Small intestine (tissue), 7 donors: ENCODE measurements around the gene NCBP3. TPM values are rescaled to one million over a fixed set of nuclear protein-coding genes. Genes with fewer than 3 reads are reported as not detected.
"Not testable (repeated sequence)": the region's sequence is repeated elsewhere in the genome, so short reads cannot be mapped to it uniquely, and the experiment has no call there.

Experiments used
- DNase-seq, 2 donors: peaks; one replicate each; pipeline versions ENCODE4 v3.0.0 to v3.0.0-alpha.2; 2013
- FAIRE-seq: peaks from 2 replicates; lab custom pipeline; 2012; peaks lifted over from hg19 to GRCh38; lab: Jason Lieb, UNC
- H3K27ac ChIP-seq, 3 donors: one replicate each; pipeline ENCODE4 v1.5.1; 2013; ENCODE audit warnings: low read length in 2 of 3, mild to moderate bottlenecking in 2 of 3, control low read depth in 1 of 3, inconsistent platforms in 1 of 3, low read depth in 1 of 3, moderate library complexity in 1 of 3
- H3K27me3 ChIP-seq, 3 donors: one replicate each; pipeline ENCODE4 v1.6.1; 2013; ENCODE audit warnings: low read length in 3 of 3, inconsistent platforms in 1 of 3; ENCODE audit not compliant: control insufficient read depth in 3 of 3, insufficient read depth in 3 of 3
- H3K36me3 ChIP-seq, 3 donors: one replicate each; pipeline ENCODE4 v1.6.1; 2013; ENCODE audit warnings: low read length in 3 of 3, inconsistent platforms in 1 of 3, low read depth in 1 of 3, mild to moderate bottlenecking in 1 of 3, moderate library complexity in 1 of 3; ENCODE audit not compliant: control insufficient read depth in 3 of 3, insufficient read depth in 2 of 3
- H3K4me1 ChIP-seq, 3 donors: one replicate each; pipeline ENCODE4 v1.6.1; 2013; ENCODE audit warnings: low read length in 2 of 3, inconsistent platforms in 1 of 3, low read depth in 1 of 3, mild to moderate bottlenecking in 1 of 3, moderate library complexity in 1 of 3; ENCODE audit not compliant: control insufficient read depth in 3 of 3, insufficient read depth in 2 of 3
- H3K4me3 ChIP-seq, 3 donors: one replicate each; pipeline ENCODE4 v1.5.1; 2013; ENCODE audit warnings: low read length in 3 of 3, control low read depth in 1 of 3, inconsistent platforms in 1 of 3, low read depth in 1 of 3, mild to moderate bottlenecking in 1 of 3, moderate library complexity in 1 of 3
- H3K9me3 ChIP-seq, 2 donors: one replicate each; pipeline ENCODE4 v1.6.1; 2013; ENCODE audit warnings: low read depth in 1 of 2, low read length in 1 of 2; ENCODE audit not compliant: control insufficient read depth in 2 of 2, insufficient read depth in 1 of 2
- WGBS, 3 donors: extraction: QIAGEN DNeasy Blood & Tissue Kit; methylation state at CpG; one replicate each; pipeline ENCODE4 v1.1.7; 2013; 5-methylcytosine and 5-hydroxymethylcytosine counted together
- polyA plus RNA-seq, 4 donors: library from polyadenylated mRNA; stranded (reverse) in 3 of 4; unstranded in 1 of 4; fragments of 200-250 nt in 3 of 4; fragments of 120-200 nt in 1 of 4; gene quantifications; one replicate each; pipeline versions ENCODE4 v1.2.1 to v1.2.3, GENCODE V29; 2013
- donor health status: healthy with polysubstance abuse.
- donor health status: control.
- donor health status: control.
- donor health status: Bipolar disorder and iron deficiency.
- donor health status: healthy.

The NCBP3 gene
- polyA plus RNA-seq, 4 donors = 14.9 to 64.3 (median 21.2) TPM

DNA sequence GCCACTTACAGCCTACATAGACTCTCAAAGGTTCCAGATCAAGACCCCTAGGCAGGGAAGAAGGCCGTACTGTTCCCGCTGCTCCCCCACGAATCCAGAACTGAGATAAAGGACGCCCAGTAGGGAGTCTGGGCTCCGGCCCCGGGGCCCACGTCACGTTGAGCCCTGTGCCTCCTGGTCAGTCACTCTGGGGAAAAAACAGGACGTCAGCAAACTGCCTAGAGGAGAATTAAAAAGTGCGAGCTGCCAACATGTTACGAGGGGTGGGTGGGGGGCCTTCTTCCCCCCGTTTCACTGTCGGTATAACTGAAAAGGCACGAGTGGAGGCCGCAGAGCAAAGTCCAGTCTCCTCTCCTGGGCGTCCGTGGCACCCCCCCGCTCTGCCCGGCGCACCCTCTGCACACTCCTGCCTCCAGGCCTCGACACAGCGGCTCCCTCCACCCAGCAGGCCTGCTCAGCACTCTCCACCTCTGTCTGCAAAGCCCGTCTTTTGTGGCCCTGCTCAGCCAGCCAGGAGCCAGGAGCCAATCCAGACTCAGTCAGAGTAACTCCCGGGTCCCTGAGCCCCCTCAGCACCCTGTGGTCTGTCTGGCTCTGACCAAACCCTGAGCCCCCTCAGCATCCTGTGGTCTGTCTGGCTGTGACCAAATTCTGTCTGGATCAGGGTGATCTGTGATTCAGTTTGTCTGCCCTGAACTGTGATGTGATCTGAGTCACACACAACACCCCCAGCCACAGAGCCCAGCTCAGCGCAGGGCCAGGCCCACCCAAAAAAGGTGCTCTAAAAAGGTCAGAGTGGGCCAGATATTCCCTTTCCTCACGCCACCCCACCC is 51.3 kb downstream of the NCBP3 start:
- Histone ChIP-seq H3K27ac (peak overlapping the region; percentile 22 to 56 (median 41)), H3K36me3 (no peaks in the 10 kb centered on the region), H3K4me1 (peaks cover 0 to 11% (median 0%) of the 10 kb centered on the region in 3 donors), H3K9me3 (no peaks in the 10 kb centered on the region), H3K4me3 (no peak overlapping the region), H3K27me3 (no peaks in the 10 kb centered on the region)
- peak; percentile 36 to 81 for DNase-seq
- WGBS, 3 donors = 33 to 62% (median 34%) methylated on average over 20 to 26 of the region's 26 CpGs
- no peak for FAIRE-seq

DNA sequence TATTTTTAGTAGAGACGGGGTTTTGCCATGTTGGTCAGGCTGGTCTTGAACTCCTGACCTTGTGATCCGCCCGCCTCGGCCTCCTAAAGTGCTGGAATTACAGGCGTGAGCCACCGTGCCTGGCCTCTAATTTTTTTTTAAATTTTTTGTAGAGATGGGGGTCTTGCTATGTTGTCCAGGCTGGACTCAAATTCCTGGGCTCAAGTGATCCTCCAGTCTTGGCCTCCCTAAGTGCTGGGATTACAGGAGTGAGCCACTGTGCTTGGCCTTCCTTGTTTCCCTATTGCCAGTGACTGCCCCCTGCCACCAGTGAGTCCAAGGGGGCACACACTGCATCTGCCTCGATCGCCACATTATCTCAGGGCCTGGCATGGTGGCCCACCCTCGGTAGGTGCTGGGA is 51.9 kb downstream of the NCBP3 start:
- peak overlapping the region in 1 of 3 donors; percentile 2 for H3K27ac ChIP-seq
- FAIRE-seq = not testable (repeated sequence)

DNA sequence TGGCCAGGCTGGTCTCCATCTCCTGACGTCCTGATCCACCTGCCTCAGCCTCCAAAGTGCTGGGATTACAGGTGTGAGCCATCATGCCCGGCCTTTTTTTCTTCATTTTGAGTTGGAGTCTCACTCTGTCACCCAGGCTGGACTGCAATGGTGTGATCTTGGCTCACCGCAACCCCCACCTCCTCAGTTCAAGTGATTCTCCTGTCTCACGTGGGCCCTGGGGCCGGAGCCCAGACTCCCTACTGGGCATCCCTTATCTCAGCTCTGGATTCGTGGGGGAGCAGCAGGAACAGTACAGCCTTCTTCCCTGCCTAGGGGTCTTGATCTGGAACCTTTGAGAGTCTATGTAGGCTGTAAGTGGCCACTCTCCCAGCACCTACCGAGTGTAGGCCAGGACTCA is 52.8 kb downstream of the NCBP3 start:
- H3K27ac ChIP-seq, H3K9me3 ChIP-seq, FAIRE-seq, H3K4me3 ChIP-seq, DNase-seq, H3K27me3 ChIP-seq, H3K36me3 ChIP-seq: not testable (repeated sequence)
- peaks cover 0 to 11% (median 0%) of the 10 kb centered on the region in 3 donors for H3K4me1 ChIP-seq
- 91 to 93% (median 91%) methylated on average over 7 of the region's 7 CpGs for WGBS, 3 donors

More for the DNA sequence above, 51.9 kb downstream of the NCBP3 start:
- not testable (repeated sequence) for DNase-seq, H3K4me3 ChIP-seq, H3K9me3 ChIP-seq, H3K27me3 ChIP-seq, H3K36me3 ChIP-seq
- 86 to 94% (median 89%) methylated on average over 9 of the region's 9 CpGs for WGBS, 3 donors
- H3K4me1 ChIP-seq = peaks cover 0 to 11% (median 0%) of the 10 kb centered on the region in 3 donors

DNA sequence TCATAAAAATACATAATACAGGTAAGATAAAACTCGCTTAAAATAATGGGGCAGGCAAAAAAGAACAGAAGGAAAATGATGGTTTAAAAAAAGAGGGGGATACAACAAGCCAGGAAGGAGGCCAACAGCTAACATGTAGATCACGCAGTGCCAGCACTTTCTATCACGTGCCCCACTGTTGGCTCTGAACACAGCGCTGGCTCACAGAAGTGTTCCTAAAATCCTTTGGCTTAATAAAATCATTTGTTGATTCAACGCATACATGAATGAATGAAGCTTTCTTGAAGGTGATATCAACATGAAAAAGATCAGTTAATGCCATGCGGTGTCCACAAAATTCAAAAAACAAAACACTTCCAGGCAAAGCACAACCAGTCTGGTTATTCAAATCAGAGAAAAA is 53.6 kb downstream of the NCBP3 start:
- H3K27ac ChIP-seq = no peak overlapping the region
- FAIRE-seq (no peak), DNase-seq (no peak)
- 65 to 73% (median 73%) methylated on average over 6 of the region's 6 CpGs for WGBS, 3 donors
- H3K4me1 ChIP-seq = peaks cover 0 to 11% (median 0%) of the 10 kb centered on the region in 3 donors
- H3K27me3 ChIP-seq = no peaks in the 10 kb centered on the region
- H3K4me3 ChIP-seq = no peak overlapping the region
- no peaks in the 10 kb centered on the region for H3K36me3 ChIP-seq
- no peaks in the 10 kb centered on the region for H3K9me3 ChIP-seq

DNA sequence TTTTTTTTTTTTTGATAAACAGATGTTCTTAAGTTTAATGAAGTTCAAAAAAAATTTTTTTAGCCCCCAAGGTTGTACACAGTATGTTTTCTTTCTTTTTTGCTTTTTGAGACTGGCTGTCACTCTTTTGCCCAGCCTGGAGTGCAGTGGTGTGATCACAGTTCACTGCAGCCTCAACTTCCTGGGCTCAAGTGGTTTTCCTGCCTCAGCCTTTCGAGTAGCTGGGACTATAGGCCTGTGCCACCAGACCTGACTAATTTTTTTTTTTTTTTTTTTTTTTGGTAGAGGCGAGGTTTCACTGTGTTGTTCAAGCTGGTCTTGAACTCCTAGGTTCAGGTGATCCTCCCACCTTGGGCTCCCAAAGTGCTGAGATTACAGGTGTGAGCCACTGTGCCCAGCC is 57.8 kb downstream of the NCBP3 start:
- no peaks in the 10 kb centered on the region for H3K4me1 ChIP-seq
- DNase-seq (peak in 1 of 2 donors; percentile 44), FAIRE-seq (no peak)
- H3K4me3 ChIP-seq = no peak overlapping the region
- H3K9me3 ChIP-seq = no peaks in the 10 kb centered on the region
- no peaks in the 10 kb centered on the region for H3K36me3 ChIP-seq
- H3K27ac ChIP-seq = no peak overlapping the region
- 52 to 93% (median 80%) methylated on average over 2 of the region's 2 CpGs for WGBS, 3 donors
- H3K27me3 ChIP-seq = no peaks in the 10 kb centered on the region

DNA sequence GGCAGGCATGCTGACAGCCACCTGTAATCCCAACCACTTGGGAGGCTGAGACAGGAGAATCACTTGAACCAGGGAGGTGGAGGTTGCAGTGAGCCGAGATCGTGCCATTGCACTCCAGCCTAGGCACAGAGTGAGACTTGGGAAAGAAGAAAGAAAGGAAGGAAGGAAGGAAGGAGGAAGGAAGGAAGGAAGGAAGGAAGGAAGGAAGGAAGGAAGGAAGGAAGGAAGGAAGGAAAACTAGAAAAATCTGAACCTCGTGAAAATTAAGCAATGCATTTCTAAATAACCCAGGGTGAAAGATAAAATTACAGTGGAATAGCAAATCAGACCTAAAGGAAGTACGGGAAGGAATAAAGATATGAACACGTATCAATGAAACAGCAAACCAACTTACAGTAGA is 60.7 kb downstream of the NCBP3 start:
- WGBS, 3 donors = 74 to 86% (median 86%) methylated on average over 5 of the region's 5 CpGs
- not testable (repeated sequence) for H3K27me3 ChIP-seq, H3K4me3 ChIP-seq, H3K36me3 ChIP-seq, H3K4me1 ChIP-seq, H3K9me3 ChIP-seq, H3K27ac ChIP-seq, DNase-seq, FAIRE-seq

DNA sequence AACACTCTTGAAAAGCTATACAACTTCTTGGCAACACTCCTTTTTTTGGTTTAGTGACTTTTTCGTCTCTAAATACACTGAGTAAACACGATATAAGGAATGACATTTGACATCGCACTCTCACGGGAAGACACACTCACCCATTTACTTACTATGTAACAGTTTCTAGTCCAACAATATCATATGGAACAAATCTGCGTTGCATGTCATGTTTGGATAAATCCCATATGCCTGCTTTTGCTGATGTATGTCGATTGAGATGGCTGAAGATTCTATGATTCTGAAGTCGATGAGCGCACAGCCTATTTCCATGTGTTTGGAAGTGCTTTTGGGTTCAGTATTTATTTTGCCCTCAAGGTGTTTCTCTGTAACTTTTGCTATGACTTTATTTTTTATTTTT is 63.3 kb downstream of the NCBP3 start:
- Histone ChIP-seq H3K27me3 (no peaks in the 10 kb centered on the region), H3K4me1 (no peaks in the 10 kb centered on the region), H3K9me3 (no peaks in the 10 kb centered on the region), H3K4me3 (no peak overlapping the region), H3K27ac (no peak overlapping the region), H3K36me3 (no peaks in the 10 kb centered on the region)
- WGBS, 3 donors = 80 to 89% (median 89%) methylated on average over 8 of the region's 8 CpGs
- no peak for DNase-seq
- FAIRE-seq = no peak

DNA sequence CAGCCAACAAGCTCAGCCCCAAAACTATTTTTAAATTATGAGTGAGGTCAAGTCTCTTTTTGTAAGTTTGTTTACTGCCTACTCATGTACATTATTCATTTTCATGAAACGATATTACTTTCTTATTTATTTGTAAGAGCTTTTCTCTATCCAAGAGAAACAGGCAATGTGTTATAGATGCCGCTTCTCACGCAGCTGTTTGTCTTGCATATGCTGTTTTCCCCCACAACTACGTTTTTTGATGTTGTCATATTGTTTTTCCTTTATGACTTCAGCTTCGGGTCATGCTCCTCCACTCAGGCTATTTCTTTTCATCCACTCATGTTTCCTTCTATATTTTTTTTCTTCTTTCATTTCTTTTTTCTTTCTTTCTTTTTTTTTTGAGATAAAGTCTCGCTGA is 65.1 kb downstream of the NCBP3 start:
- Histone ChIP-seq H3K4me1 (no peaks in the 10 kb centered on the region), H3K9me3 (no peaks in the 10 kb centered on the region), H3K27ac (no peak overlapping the region), H3K36me3 (no peaks in the 10 kb centered on the region), H3K27me3 (no peaks in the 10 kb centered on the region), H3K4me3 (no peak overlapping the region)
- DNase-seq (no peak), FAIRE-seq (no peak)
- WGBS, 3 donors = 72 to 82% (median 76%) methylated on average over 6 of the region's 6 CpGs
